Measurements from ENCODE around the gene SLC6A5. TPM values are rescaled to one million over a fixed set of nuclear protein-coding genes. Genes with fewer than 3 reads are reported as not detected.

SLC6A5 gene
- total RNA-seq, 1 experiment from 2014 or later, result not detected

- H2AFZ ChIP-seq (ENCODE audit: low read length), result no peak within 1 kb of the TSS
- no peaks in the 10 kb centered on the region for H3K36me3 ChIP-seq (ENCODE audit: low read depth, low read length)
- H3K27me3 ChIP-seq (ENCODE audit: low read length), result peaks cover 15% of the 10 kb centered on the region
- H3K4me3 ChIP-seq (ENCODE audit: low read length), result no peak within 1 kb of the TSS
- no peaks in the 10 kb centered on the region for H3K9me2 ChIP-seq (replicated peaks; ENCODE audit: low read length)
- H3K79me2 ChIP-seq (ENCODE audit: low read length), result no peaks in the 10 kb centered on the region
- intact Hi-C loops (cut with micrococcal nuclease), result no loop called here
- H3K4me1 ChIP-seq (ENCODE audit: insufficient read depth, low read length), result no peaks in the 10 kb centered on the region
- no TSS peak for BruUV-seq (replicated peaks)
- H3K27ac ChIP-seq (ENCODE audit: low read length), result no peak within 1 kb of the TSS
- ATAC-seq, result no peak
- CTCF ChIA-PET, result no interaction called here
- no peak for DNase-seq
- H3K4me2 ChIP-seq (ENCODE audit: low read length), result no peak within 1 kb of the TSS
- no peaks in the 10 kb centered on the region for H3K9me3 ChIP-seq (ENCODE audit: low read length)
- no peak within 1 kb of the TSS for H3K9ac ChIP-seq (ENCODE audit: low read length)
- POLR2A ChIA-PET (ENCODE audit: unreplicated experiment), result no interaction called here
- no peaks in the 10 kb centered on the region for H4K20me1 ChIP-seq (ENCODE audit: low read length)
- TF ChIP-seq EZH2 (IDR thresholded peaks at IDR 0.05; ENCODE audit: low read length, unreplicated experiment) (no peak), EZH2phosphoT487 (IDR thresholded peaks at IDR 0.05; ENCODE audit: borderline replicate concordance, low read length) (no peak), CTCF (conservative IDR thresholded peaks at IDR 0.05; ENCODE audit: low read depth, low read length) (no peak)
- H3F3A ChIP-seq (ENCODE audit: low read length, unreplicated experiment), result no peaks in the 10 kb centered on the region
These were observed 69.7 kb downstream of the SLC6A5 start, which contains the start of gene NELL1 for GRCh38 chr11:20668844-20669819. Gene NELL1, plus strand, starts transcription at chr11:20669586.

- ATAC-seq, result no peak
- Histone ChIP-seq H3K36me3 (ENCODE audit: low read depth, low read length) (no peaks in the 10 kb centered on the region), H3K27ac (ENCODE audit: low read length) (no peak overlapping the region), H3K79me2 (ENCODE audit: low read length) (no peaks in the 10 kb centered on the region), H2AFZ (ENCODE audit: low read length) (no peak overlapping the region), H3K4me3 (ENCODE audit: low read length) (no peak overlapping the region), H3K27me3 (ENCODE audit: low read length) (peaks cover 15% of the 10 kb centered on the region), H3K4me1 (ENCODE audit: insufficient read depth, low read length) (no peaks in the 10 kb centered on the region), H3F3A (ENCODE audit: low read length, unreplicated experiment) (no peaks in the 10 kb centered on the region), H3K9me2 (replicated peaks; ENCODE audit: low read length) (no peaks in the 10 kb centered on the region), H3K9me3 (ENCODE audit: low read length) (no peaks in the 10 kb centered on the region), H4K20me1 (ENCODE audit: low read length) (no peaks in the 10 kb centered on the region), H3K9ac (ENCODE audit: low read length) (no peak overlapping the region), H3K4me2 (ENCODE audit: low read length) (no peak overlapping the region)
- intact Hi-C loops (cut with micrococcal nuclease), result no loop called here
- POLR2A ChIA-PET (ENCODE audit: unreplicated experiment), result no interaction called here
- no TSS peak for BruUV-seq (replicated peaks)
- DNase-seq, result no peak
- TF ChIP-seq EZH2 (IDR thresholded peaks at IDR 0.05; ENCODE audit: low read length, unreplicated experiment), result no peak
- no peak for TF ChIP-seq CTCF (conservative IDR thresholded peaks at IDR 0.05; ENCODE audit: low read depth, low read length)
- no peak for TF ChIP-seq EZH2phosphoT487 (IDR thresholded peaks at IDR 0.05; ENCODE audit: borderline replicate concordance, low read length)
- CTCF ChIA-PET, result no interaction called here
These were observed 70.6 kb downstream of the SLC6A5 start for GRCh38 chr11:20669820-20670684.

All from PC-3 (cell line).